Natural killer cell (primary cell): Measurements from ENCODE around the gene PLD4. TPM values are rescaled to one million over a fixed set of nuclear protein-coding genes. Genes with fewer than 3 reads are reported as not detected.

Experiments
- ATAC-seq, 3 donors: fragments of 150-1000 bp in 2 of 3; fragments of 200-7000 bp in 1 of 3; cut with Tn5 transposase; 1 replicate in 1 of 3; 2 replicates in 2 of 3; pipeline ENCODE4 v1.10.0; 2021; ENCODE audit warnings: mild to moderate bottlenecking in 2 of 3, moderate library complexity in 2 of 3
- DNase-seq, 2 donors: peaks; one replicate each; pipeline versions ENCODE4 v3.0.0 to v3.0.0-alpha.2; 2013 to 2021; ENCODE audit warnings: mixed read lengths in 1 of 2
- H3K27ac ChIP-seq: one replicate; pipeline ENCODE4 v1.5.1; 2013; ENCODE audit warnings: mild to moderate bottlenecking, low read length
- H3K27me3 ChIP-seq: one replicate; pipeline ENCODE4 v1.6.1; 2013; ENCODE audit warnings: low read length; ENCODE audit not compliant: control insufficient read depth, insufficient read depth
- H3K36me3 ChIP-seq: one replicate; pipeline ENCODE4 v1.6.1; 2013; ENCODE audit warnings: low read length; ENCODE audit not compliant: control insufficient read depth, insufficient read depth
- H3K4me1 ChIP-seq: one replicate; pipeline ENCODE4 v1.6.1; 2013; ENCODE audit warnings: low read length; ENCODE audit not compliant: control insufficient read depth, insufficient read depth
- H3K4me3 ChIP-seq: one replicate; pipeline ENCODE4 v1.5.1; 2013; ENCODE audit warnings: low read length
- H3K9me3 ChIP-seq: one replicate; pipeline ENCODE4 v1.6.1; 2013; ENCODE audit warnings: low read length; ENCODE audit not compliant: control insufficient read depth, insufficient read depth
- H3K27ac Mint-ChIP-seq, 2 donors: one replicate each; pipeline ENCODE4 v1.8.0; 2022; ENCODE audit warnings: mild to moderate bottlenecking in 2 of 2, mixed read lengths in 2 of 2, moderate library complexity in 1 of 2
- H3K27me3 Mint-ChIP-seq, 2 donors: one replicate each; pipeline ENCODE4 v1.8.0; 2022; ENCODE audit warnings: low read depth in 2 of 2, mixed read lengths in 2 of 2
- H3K36me3 Mint-ChIP-seq: one replicate; pipeline ENCODE4 v1.8.0; 2022; ENCODE audit warnings: mixed read lengths
- H3K4me1 Mint-ChIP-seq, 2 donors: one replicate each; pipeline ENCODE4 v1.8.0; 2022; ENCODE audit warnings: mixed read lengths in 2 of 2
- H3K4me3 Mint-ChIP-seq: one replicate; pipeline ENCODE4 v1.8.0; 2022; ENCODE audit warnings: mild to moderate bottlenecking, moderate library complexity, mixed read lengths
- H3K9me3 Mint-ChIP-seq, 2 donors: one replicate each; pipeline ENCODE4 v1.8.0; 2022; ENCODE audit warnings: mixed read lengths in 2 of 2
- WGBS: methylation state at CpG from one replicate; pipeline ENCODE4 v1.1.7; 2013; ENCODE audit warnings: missing lambda C conversion rate; ENCODE audit not compliant: insufficient coverage; 5-methylcytosine and 5-hydroxymethylcytosine counted together
- intact Hi-C: fragments of 100-400 bp; cut with micrococcal nuclease; formaldehyde crosslinking; loops from one replicate; pipeline ENCODE4 v1.14.2; 2022
- total RNA-seq, 4 donors: library from RNA; stranded (reverse); fragments of 120-200 nt in 1 of 4; gene quantifications; one replicate each; pipeline versions ENCODE4 v1.2.3 to v1.2.4, GENCODE V29; 2013 to 2022
- TF ChIP-seq, protein P1 (sequence below): fragments of 200-600 bp; IDR thresholded peaks from one replicate; pipeline ENCODE4 v1.8.0; 2022; ENCODE audit warnings: antibody characterized with exemption

The PLD4 gene
- total RNA-seq, 3 donors from 2014 or later (not counting 1 experiment from before 2014, with no cell fraction given) = 1.7 to 7.2 (median 2.9) TPM

DNA sequence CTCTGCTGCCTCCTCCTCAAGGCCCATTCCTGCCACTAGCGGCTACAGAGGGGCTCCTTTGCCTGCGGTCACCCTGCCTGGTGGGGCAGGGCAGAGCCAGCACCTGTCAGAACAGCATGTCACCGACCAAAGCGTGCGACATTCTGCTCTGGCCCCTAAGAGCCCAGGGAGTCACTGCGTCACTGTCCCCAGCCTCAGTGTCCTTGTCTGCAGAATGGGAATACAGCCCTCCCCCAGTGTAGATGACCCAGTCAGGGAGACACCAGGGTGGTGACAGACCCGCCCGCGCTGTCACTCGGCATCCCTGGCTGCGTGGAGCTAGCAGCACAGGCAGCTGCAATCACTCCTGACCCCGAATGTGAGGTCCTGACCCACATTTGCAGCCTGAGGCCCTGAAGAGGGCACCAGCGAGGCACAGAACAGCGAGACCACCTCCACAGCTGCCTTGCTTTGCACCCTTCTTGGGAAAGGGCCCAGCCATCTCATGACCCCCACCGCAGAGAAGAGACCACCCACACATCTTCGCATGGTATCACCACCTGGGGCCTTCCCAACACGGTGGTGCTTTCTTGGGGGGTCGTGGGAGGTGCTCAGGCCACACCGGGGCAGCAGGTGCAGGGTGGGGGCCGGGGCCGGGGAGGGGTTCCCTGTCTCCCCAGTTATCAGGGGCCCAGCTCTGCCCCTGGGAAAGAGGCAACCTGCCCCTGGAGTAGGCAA lies 51.0 kb downstream of the PLD4 start:
- H3K4me3 Mint-ChIP-seq = no peak overlapping the region
- TF ChIP-seq, protein P1, sequence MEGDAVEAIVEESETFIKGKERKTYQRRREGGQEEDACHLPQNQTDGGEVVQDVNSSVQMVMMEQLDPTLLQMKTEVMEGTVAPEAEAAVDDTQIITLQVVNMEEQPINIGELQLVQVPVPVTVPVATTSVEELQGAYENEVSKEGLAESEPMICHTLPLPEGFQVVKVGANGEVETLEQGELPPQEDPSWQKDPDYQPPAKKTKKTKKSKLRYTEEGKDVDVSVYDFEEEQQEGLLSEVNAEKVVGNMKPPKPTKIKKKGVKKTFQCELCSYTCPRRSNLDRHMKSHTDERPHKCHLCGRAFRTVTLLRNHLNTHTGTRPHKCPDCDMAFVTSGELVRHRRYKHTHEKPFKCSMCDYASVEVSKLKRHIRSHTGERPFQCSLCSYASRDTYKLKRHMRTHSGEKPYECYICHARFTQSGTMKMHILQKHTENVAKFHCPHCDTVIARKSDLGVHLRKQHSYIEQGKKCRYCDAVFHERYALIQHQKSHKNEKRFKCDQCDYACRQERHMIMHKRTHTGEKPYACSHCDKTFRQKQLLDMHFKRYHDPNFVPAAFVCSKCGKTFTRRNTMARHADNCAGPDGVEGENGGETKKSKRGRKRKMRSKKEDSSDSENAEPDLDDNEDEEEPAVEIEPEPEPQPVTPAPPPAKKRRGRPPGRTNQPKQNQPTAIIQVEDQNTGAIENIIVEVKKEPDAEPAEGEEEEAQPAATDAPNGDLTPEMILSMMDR = no peak
- H3K27me3 ChIP-seq = peaks cover 15% of the 10 kb centered on the region
- H3K36me3 Mint-ChIP-seq = no peaks in the 10 kb centered on the region
- DNase-seq (peak in 1 of 2 donors; percentile 49), ATAC-seq (peak in 1 of 3 donors; percentile 12)
- H3K27ac Mint-ChIP-seq = peak overlapping the region in 1 of 2 donors; percentile 35
- peaks cover 15% of the 10 kb centered on the region for H3K4me1 ChIP-seq
- intact Hi-C loops = loop anchor here (1.0 to 10.0 kb wide), 2 partner anchors 70 to 379 kb away; no protein-coding TSS in a partner anchor
- no peaks in the 10 kb centered on the region for H3K36me3 ChIP-seq
- H3K4me3 ChIP-seq = no peak overlapping the region
- 51% methylated on average over 21 of the region's 21 CpGs for WGBS
- H3K27ac ChIP-seq = no peak overlapping the region
- no peaks in the 10 kb centered on the region for H3K9me3 ChIP-seq
- H3K9me3 Mint-ChIP-seq = no peaks in the 10 kb centered on the region
- peaks cover 8 to 22% of the 10 kb centered on the region in 2 donors for H3K27me3 Mint-ChIP-seq
- peaks cover 11 to 24% of the 10 kb centered on the region in 2 donors for H3K4me1 Mint-ChIP-seq

DNA sequence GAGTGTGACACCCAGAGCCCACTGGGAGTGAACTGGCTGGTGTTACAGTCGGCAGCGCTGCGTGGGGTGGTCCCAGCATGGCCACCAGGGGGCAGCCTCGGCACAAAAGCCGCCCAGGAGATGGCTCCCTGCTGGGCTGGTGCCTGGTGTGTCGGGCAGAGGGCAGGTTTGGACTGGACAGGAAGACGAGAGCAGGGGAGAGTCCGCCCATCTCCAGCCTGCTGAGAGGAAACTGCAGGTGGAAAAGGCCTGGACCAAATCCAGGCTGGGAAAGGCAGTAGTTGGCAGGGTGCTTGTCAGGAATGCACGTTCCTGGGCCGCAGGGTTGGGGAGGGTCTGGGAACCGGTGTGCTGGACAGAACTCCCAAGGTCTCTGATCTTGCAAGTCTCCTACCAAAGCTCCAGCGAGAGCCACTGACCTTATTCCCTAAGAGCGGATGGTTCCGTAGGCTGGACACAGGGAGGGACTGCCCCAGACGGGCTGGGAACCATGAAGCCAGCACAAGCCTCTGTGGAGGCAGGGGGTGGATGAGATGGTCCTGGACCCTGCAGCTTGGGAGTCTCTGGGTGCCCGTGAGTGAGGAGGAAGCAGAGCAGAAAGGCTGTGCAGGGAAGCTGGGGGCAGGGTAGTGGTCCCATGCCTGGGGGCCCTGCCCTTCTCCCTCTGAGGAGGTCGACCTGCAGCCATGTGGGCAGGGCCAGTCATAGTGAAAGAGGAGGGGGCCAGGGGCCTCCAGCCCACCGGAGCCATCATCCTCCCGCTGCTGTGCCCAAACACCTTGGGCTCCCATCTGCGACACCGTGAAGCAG lies 51.7 kb downstream of the PLD4 start:
- H3K27ac Mint-ChIP-seq = peak overlapping the region in 1 of 2 donors; percentile 35
- peaks cover 8 to 22% of the 10 kb centered on the region in 2 donors for H3K27me3 Mint-ChIP-seq
- no peak overlapping the region for H3K27ac ChIP-seq
- 46% methylated on average over 21 of the region's 21 CpGs for WGBS
- H3K4me1 ChIP-seq = peaks cover 15% of the 10 kb centered on the region
- peaks cover 15% of the 10 kb centered on the region for H3K27me3 ChIP-seq
- TF ChIP-seq, protein P1 = peak; percentile 95
- DNase-seq (peak; percentile 88 to 92), ATAC-seq (peak; percentile 84 to 91 (median 84))
- no peak overlapping the region for H3K4me3 ChIP-seq
- peaks cover 11 to 24% of the 10 kb centered on the region in 2 donors for H3K4me1 Mint-ChIP-seq
- H3K36me3 ChIP-seq = no peaks in the 10 kb centered on the region
- no peaks in the 10 kb centered on the region for H3K9me3 Mint-ChIP-seq
- no peaks in the 10 kb centered on the region for H3K36me3 Mint-ChIP-seq
- no peaks in the 10 kb centered on the region for H3K9me3 ChIP-seq
- intact Hi-C loops = loop anchor here (1.0 to 10.0 kb wide), 2 partner anchors 69 to 378 kb away; no protein-coding TSS in a partner anchor
- H3K4me3 Mint-ChIP-seq = peak overlapping the region; percentile 85

DNA sequence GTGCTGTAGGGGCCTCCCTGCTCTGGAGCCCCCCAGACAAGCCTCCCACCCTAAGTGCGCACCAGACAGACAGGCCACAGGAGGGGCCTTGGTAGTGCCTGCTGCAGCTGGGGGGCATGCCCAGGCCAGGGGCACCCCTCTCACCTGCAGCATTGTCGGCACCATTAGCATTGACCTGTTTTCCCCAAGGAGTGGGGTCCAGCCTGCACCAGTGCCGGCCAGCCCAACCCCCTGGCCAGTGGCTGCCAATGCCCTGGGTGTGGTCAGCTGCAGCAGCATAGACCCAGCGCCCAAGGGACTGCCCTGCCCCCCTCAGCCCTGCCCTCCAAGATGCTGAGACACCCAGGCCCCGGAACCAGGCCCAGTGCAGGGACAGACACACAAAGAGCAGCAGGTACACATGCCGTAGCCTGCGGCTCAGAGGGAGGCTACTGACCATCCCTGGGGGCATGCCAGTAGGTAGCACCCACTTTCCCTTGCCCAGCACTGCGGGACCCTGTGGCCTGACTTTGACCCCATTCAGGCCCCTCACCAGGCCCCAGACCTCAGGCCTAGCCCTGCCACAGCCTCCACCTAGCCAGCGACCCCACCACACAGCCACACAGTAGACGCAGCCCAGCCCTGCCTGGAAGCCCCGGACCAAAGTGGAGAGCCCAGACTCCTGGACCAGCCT lies 52.5 kb downstream of the PLD4 start:
- Mint-ChIP-seq H3K4me3 (peak overlapping the region; percentile 82), H3K27me3 (peaks cover 8 to 22% of the 10 kb centered on the region in 2 donors), H3K4me1 (peaks cover 11 to 24% of the 10 kb centered on the region in 2 donors), H3K9me3 (no peaks in the 10 kb centered on the region), H3K36me3 (no peaks in the 10 kb centered on the region), H3K27ac (no peak overlapping the region)
- peaks cover 15% of the 10 kb centered on the region for H3K4me1 ChIP-seq
- intact Hi-C loops = loop anchor here (10.0 kb wide), 1 partner anchor 378 kb away; no protein-coding TSS in a partner anchor
- TF ChIP-seq, protein P1 = no peak
- H3K27ac ChIP-seq = no peak overlapping the region
- ATAC-seq (no peak), DNase-seq (no peak)
- H3K36me3 ChIP-seq = no peaks in the 10 kb centered on the region
- H3K27me3 ChIP-seq = peaks cover 15% of the 10 kb centered on the region
- WGBS = 77% methylated on average over 11 of the region's 11 CpGs
- no peaks in the 10 kb centered on the region for H3K9me3 ChIP-seq
- H3K4me3 ChIP-seq = no peak overlapping the region
